Activated CD4-positive, alpha-beta T cell treated with anti-CD3 and anti-CD28 coated beads, Interleukin-2, amount 10 ng/mL, durations not matched to agents 24 days and 14 days (primary cell): ENCODE data around the gene S1PR4. TPM values are rescaled to one million over a fixed set of nuclear protein-coding genes. Genes with fewer than 3 reads are reported as not detected.
"Not testable (repeated sequence)": the region's sequence is repeated elsewhere in the genome, so short reads cannot be mapped to it uniquely, and the experiment has no call there.

Experiments
- DNase-seq: peaks from one replicate; pipeline ENCODE4 v3.0.0; 2022
- H3K27ac Mint-ChIP-seq: one replicate; pipeline ENCODE4 v1.8.0; 2022; ENCODE audit warnings: mild to moderate bottlenecking, mixed read lengths
- H3K27me3 Mint-ChIP-seq: one replicate; pipeline ENCODE4 v1.8.0; 2022; ENCODE audit warnings: mixed read lengths
- H3K36me3 Mint-ChIP-seq: one replicate; pipeline ENCODE4 v1.8.0; 2022; ENCODE audit warnings: low read depth, mild to moderate bottlenecking, mixed read lengths
- H3K4me1 Mint-ChIP-seq: one replicate; pipeline ENCODE4 v1.8.0; 2021; ENCODE audit warnings: mixed read lengths
- H3K4me3 Mint-ChIP-seq: one replicate; pipeline ENCODE4 v1.8.0; 2022; ENCODE audit warnings: mild to moderate bottlenecking, moderate library complexity, mixed read lengths
- H3K9me3 Mint-ChIP-seq: one replicate; pipeline ENCODE4 v1.8.0; 2021; ENCODE audit warnings: mixed read lengths
- intact Hi-C: fragments of 100-400 bp; cut with micrococcal nuclease; formaldehyde crosslinking; loops from one replicate; pipeline ENCODE4 v1.15.1; 2023
- total RNA-seq: library from RNA; stranded (reverse); gene quantifications from 2 replicates; pipeline ENCODE4 v1.2.3, GENCODE V29; 2022

The S1PR4 gene
- total RNA-seq, 1 donor from 2014 or later = 43.7 TPM

DNA sequence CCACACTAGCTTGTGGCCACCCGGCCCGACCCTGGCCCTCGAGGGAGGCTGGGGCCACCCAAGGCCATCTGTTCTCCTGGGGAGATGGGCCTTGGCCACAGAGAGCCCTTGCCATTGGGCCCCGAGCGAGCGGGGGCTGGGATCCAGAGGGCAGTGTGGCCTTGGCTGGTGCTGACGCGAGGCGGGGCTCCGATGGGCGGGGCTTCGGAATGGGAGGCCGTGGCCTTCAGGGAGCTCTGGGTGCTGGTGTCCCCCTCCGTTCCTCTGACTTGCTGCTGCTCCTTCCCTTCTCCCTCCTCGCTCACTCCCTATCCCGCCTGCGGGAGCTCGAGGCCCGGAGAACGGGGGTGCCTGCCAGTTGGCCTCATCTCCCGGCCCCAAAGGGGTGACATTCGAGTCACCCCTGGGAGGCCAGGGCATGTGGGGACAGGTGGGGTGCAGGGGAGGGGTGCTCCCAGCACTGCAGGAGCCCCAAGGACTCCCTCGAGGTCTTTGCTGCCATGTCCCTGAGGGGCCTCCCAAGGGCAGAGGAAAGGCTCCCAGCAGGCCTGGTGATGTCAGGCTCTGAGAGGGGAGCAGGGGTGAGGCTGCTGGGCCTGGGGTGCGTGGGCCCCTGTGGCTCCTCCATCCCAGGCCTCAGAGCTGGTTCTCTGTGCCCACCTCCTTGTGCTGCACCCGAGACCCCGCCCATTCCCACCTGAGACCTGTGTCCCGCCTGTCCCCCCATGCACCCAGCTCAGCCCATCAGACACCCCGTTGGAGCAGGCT, 11.3 kb downstream of the S1PR4 start:
- DNase-seq = no peak
- Mint-ChIP-seq H3K36me3 (peaks cover 37% of the 10 kb centered on the region), H3K9me3 (no peaks in the 10 kb centered on the region), H3K27me3 (no peaks in the 10 kb centered on the region), H3K27ac (no peak overlapping the region), H3K4me3 (no peak overlapping the region), H3K4me1 (peaks cover 23% of the 10 kb centered on the region)
- intact Hi-C loops = loop anchor here (5.0 to 10.0 kb wide), 3 partner anchors 128 to 245 kb away; partner anchors contain the start of gene TLE5

DNA sequence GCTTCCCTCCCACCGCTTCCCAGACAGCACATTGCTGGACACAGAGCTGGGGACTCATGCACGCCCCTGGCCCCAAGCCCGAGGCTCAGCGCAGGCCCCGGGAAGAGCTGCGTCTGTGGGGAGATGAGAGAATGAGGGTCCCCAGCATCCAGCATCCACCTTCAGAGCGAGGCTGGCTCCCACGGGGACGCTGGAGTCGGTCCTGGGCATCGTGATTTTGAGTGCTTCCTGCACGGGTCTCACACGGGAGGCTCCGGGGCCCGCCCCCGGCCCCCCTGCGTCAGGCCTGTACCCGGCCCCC, 11.9 kb downstream of the S1PR4 start:
- Mint-ChIP-seq H3K27ac (no peak overlapping the region), H3K36me3 (peaks cover 33% of the 10 kb centered on the region), H3K9me3 (no peaks in the 10 kb centered on the region), H3K27me3 (no peaks in the 10 kb centered on the region), H3K4me3 (no peak overlapping the region), H3K4me1 (peaks cover 19% of the 10 kb centered on the region)
- intact Hi-C loops = no loop called here
- DNase-seq = no peak

DNA sequence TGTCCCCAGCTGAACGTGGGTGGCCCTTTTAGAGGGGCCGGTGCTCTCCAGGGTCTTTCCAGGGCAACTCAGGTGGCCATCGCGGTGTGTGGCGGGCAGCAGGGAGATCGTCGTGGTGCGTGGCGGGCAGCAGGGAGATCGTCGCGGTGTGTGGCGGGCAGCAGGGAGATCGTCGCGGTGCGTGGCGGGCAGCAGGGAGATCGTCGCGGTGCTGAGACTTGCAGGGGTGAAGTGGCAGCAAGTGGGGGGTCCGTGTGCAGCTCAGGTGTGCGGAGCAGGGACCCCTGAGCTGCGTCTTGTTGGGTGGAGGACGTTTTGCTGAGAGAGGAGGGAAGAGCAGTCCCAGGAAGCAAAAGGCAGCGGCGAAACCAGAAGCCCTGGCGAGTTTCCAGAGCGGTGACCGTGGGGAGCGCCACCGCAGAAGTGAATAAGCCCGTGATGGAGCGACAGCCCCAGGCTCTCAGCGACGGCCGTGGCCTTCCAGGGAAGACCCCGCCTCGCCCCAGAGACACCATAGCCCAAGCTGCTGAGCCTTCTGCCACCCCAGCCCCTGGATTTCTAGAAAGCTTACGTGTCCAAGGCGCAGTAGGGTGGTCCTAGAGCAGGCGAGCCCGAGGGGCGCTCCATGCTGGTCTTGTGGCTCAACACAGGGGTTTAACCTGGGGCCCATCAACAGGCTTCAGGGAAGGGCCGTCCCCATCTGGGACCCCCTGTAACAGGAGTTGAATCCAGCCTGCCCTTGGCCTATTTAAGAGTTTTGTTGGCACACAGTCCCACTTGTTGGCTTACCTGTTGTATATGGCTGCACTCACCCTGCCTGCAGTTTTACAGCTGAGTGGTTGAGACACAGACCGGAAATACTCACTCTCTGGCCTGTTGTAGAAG, 12.6 kb downstream of the S1PR4 start:
- Mint-ChIP-seq H3K4me1 (peaks cover 18% of the 10 kb centered on the region), H3K27me3 (no peaks in the 10 kb centered on the region), H3K9me3 (no peaks in the 10 kb centered on the region), H3K4me3 (no peak overlapping the region), H3K27ac (no peak overlapping the region), H3K36me3 (peaks cover 34% of the 10 kb centered on the region)
- intact Hi-C loops = no loop called here
- no peak for DNase-seq

DNA sequence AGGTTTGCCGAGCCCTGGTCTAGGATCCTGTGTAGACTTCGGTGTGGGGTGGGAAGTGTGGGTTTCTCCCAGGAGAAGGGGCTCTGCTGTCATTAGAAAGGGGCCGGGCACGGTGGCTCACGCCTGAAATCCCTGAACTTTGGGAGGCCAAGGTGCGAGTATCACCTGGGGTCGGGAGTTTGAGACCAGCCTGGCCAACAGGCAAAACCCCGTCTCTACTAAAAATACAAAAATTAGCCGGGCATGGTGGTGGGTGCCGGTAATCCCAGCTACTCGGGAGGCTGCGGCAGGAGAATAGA, 13.2 kb downstream of the S1PR4 start:
- Mint-ChIP-seq H3K36me3 (peaks cover 31% of the 10 kb centered on the region), H3K4me1 (peaks cover 16% of the 10 kb centered on the region)
- H3K27ac Mint-ChIP-seq, H3K9me3 Mint-ChIP-seq, DNase-seq, intact Hi-C loops, H3K27me3 Mint-ChIP-seq, H3K4me3 Mint-ChIP-seq: not testable (repeated sequence)

DNA sequence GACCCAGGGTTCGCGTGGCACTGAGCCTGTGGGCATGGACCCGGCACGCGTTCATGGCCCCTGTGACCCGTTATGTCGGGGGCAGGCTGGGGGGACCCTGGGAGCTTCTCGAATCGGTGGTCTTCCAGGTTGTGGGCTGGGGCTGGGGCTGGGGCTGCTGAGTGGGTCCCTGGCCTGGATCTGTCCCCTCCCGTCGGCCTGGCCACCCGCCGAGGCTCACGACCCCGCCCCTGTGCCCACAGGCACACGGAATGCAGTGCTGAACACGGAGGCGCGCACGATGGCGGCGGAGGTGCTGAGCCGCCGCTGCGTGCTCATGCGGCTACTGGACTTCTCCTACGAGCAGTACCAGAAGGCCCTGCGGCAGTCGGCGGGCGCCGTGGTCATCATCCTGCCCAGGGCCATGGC, 13.7 kb downstream of the S1PR4 start:
- no peak overlapping the region for H3K4me3 Mint-ChIP-seq
- no peak for DNase-seq
- intact Hi-C loops = no loop called here
- H3K27me3 Mint-ChIP-seq = no peaks in the 10 kb centered on the region
- H3K9me3 Mint-ChIP-seq = no peaks in the 10 kb centered on the region
- H3K4me1 Mint-ChIP-seq = peaks cover 11% of the 10 kb centered on the region
- H3K36me3 Mint-ChIP-seq = peaks cover 29% of the 10 kb centered on the region
- no peak overlapping the region for H3K27ac Mint-ChIP-seq

DNA sequence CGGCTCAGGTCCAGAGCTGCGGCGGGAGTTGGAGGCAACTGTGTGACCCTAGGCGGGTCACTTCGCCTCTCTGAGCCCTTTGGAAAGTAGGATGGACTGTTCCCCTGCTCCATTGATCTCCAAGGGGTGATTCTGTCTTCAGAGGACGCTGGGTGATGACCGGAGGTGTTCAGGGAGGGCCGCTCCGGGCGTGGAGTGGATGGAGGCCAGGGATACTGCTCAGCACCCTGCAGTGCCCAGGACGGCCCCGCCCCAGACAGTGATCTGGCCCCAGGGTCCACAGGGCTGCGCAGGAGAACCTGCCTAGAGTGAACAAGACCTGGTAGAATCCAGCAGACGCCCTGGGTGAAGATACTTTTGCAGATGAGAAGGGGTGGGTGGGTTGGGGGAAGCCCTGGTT, 14.1 kb downstream of the S1PR4 start:
- intact Hi-C loops = no loop called here
- Mint-ChIP-seq H3K9me3 (no peaks in the 10 kb centered on the region), H3K4me3 (no peak overlapping the region), H3K36me3 (peaks cover 29% of the 10 kb centered on the region), H3K27ac (no peak overlapping the region), H3K4me1 (peaks cover 7% of the 10 kb centered on the region), H3K27me3 (no peaks in the 10 kb centered on the region)
- DNase-seq = no peak

DNA sequence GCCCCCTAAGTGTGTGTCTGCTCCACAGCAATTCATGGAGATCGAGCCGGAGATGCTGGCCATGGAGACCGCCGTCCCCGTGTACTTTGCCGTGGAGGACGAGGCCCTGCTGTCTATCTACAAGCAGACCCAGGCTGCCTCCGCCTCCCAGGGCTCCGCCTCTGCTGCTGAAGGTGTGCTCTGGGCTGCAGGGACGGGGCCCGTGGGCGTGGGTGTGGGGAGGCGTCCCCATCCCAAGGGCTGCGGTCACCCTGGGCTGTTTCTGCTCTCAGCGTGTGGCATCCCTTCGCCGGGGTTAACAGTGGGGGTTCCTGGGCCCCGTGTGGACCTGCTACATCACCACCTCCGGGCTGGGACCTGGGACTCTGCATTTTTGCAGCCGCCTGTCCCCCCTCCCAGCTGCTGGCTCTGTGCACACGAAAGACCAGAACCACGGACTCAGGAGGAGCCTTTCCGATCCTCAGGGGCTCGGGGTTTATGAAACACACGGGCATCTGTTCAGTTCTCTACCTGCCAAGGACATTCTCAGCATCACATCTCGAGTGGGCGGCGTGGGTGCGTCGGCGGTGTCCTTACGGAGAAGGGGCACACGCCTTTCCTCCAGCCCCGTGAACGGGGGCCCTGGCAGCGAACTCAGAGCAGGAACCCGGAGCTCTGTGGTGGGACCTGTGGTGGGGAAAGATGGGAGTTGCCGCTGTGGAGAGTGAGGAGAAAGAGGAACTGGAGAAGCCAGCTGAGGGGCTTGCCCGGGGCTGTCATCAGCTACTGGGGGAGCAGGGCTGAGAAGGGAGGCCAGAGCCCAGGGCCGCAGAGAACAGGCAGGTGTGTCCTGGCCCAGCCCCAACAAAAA, 14.9 kb downstream of the S1PR4 start:
- DNase-seq = no peak
- no peaks in the 10 kb centered on the region for H3K27me3 Mint-ChIP-seq
- H3K36me3 Mint-ChIP-seq = peaks cover 24% of the 10 kb centered on the region
- H3K9me3 Mint-ChIP-seq = no peaks in the 10 kb centered on the region
- intact Hi-C loops = no loop called here
- no peak overlapping the region for H3K27ac Mint-ChIP-seq
- peaks cover 2% of the 10 kb centered on the region for H3K4me1 Mint-ChIP-seq
- no peak overlapping the region for H3K4me3 Mint-ChIP-seq

DNA sequence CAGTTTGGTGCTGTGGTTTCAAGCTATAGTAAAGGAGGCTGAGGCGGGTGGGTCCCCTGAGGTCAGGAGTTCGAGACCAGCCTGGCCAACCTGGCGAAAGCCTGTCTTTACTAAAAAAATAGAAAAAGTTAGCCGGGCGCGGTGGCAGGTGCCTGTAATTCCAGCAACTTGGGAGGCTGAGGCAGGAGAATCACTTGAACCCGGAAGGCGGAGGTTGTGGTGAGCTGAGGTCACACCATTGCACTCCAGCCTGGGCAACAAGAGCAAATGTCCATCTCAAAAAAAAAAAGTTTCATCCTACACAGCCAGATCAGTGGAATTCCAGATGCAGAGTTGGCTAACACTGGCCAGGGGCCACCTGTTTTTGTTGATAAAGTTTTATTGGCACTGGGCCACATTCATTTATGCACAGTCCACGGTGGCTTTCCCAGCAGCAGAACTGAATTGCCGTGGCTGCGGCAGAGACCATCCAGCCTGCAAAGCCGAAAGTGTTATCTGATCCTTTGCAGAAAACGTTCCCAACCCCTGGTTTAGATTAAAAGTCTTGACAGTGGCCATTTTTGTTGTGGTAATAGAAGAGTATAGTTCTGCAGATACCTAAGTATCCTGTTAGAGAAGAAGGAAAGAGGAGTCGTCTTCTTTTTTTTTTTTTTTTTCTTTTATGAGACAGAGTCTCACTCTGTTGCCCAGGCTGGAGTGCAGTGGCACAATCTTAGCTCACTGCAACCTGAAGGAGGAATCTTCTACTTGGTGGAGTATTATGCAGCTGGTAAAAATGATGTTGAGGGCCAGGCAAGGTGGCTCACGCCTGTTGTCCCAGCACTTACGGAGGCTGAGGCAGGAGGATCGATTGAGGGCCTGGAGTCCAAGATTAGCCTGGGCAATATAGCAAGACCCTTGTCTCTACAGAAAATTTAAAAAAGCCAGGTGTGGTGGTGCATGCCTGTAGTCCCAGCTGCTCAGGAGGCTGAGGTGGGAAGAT, 15.8 kb downstream of the S1PR4 start:
- Mint-ChIP-seq H3K27me3 (no peaks in the 10 kb centered on the region), H3K36me3 (peaks cover 21% of the 10 kb centered on the region), H3K4me1 (no peaks in the 10 kb centered on the region), H3K27ac (no peak overlapping the region), H3K4me3 (no peak overlapping the region), H3K9me3 (no peaks in the 10 kb centered on the region)
- intact Hi-C loops = no loop called here
- no peak for DNase-seq

DNA sequence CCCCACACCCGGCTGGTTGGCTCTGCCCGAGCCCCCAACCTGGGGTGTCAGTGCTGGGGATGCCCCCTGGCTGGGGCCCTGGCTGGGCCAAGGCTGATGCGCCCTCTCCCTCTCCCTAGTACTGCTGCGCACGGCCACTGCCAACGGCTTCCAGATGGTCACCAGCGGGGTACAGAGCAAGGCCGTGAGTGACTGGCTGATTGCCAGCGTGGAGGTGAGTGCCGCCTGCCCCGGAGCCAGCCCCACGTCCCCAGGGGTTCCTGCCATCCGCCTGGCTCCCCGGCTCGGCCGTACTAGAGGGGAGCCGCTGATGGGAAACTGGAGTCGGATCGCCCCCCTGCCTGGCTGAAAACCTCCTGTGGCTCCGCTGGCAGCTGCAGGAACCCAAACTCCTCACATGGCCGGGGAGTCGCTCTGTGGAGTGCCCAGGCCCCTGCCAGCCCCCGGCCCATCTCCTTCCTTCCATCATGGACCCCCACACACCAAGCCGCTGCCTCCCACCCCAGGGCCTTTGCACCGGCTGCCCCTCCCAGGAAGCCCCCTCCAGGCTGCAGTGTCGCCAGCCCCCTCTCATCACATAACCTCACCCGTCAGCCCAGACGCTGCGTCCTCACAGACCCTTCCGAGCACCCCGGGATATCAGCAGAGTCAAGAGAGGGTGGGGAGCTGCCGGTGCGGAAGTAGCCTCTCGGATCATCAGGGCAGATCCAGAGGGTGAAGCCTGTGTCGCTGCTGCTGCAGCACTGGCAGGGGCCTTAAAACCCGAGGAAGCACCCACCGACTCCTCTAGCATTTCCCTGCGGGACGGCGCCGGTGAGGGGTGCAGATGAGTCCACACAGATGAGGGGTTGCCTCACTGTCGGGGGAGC, 17.7 kb downstream of the S1PR4 start:
- Mint-ChIP-seq H3K27ac (no peak overlapping the region), H3K4me3 (no peak overlapping the region), H3K36me3 (peaks cover 17% of the 10 kb centered on the region), H3K9me3 (no peaks in the 10 kb centered on the region), H3K27me3 (no peaks in the 10 kb centered on the region), H3K4me1 (no peaks in the 10 kb centered on the region)
- no peak for DNase-seq
- intact Hi-C loops = no loop called here

DNA sequence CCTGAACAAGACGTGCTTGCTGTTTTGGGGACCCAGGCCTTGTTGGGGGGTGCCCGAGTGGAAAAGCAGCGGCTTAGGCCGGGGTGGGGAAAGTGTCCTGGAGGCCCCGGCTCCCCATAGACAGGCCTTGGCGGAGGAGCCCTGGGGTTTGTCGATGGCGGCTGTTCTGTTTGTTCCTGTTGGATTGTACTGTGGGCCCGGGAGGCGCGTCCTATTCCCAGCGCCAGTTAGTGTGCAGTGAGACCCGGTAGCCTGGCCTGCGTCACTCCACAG, 18.3 kb downstream of the S1PR4 start:
- no peak overlapping the region for H3K4me3 Mint-ChIP-seq
- DNase-seq = no peak
- no peaks in the 10 kb centered on the region for H3K9me3 Mint-ChIP-seq
- H3K27ac Mint-ChIP-seq = no peak overlapping the region
- H3K4me1 Mint-ChIP-seq = no peaks in the 10 kb centered on the region
- intact Hi-C loops = no loop called here
- H3K36me3 Mint-ChIP-seq = peaks cover 17% of the 10 kb centered on the region
- no peaks in the 10 kb centered on the region for H3K27me3 Mint-ChIP-seq

DNA sequence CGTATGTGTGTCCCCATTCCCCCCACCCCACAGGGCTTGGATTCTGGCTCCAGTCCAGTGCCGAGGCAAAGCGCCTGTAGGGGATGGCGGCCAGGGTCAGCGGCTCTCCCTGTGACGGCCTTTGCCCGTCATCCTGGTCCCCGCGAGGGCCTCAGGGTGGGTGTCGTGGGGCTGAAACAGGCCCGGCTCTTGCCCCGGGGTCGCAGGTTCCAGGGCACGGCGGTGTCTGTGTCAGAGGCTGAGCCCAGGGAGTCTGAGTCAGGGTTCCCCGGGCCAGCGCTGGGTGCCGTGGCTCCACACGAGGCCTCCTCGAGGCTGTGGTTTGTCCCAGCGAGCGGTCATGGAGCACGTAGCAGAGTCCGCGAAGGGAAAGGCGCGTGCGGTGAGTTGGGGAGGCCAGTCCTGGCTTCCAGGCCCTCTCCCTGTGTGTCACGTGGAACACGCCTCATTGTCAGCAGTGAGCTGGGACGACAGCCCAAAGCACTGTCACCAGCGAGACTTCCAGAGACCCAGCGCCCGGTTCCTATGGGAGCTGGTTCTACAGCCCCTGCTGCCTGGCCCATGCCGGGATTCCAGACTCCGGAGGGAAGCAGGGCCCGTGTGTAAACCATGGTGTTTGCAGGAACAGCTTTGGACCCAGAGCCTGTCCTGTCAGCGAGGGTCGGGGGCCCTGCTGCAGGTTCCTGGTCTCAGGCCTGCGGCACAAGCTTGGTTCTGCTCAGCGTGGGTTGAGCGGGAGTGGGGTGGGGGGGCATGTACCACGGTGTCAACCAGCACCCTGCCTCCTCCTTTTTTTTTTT, 20.5 kb downstream of the S1PR4 start:
- H3K4me3 Mint-ChIP-seq = no peak overlapping the region
- DNase-seq = no peak
- H3K9me3 Mint-ChIP-seq = no peaks in the 10 kb centered on the region
- no peaks in the 10 kb centered on the region for H3K4me1 Mint-ChIP-seq
- intact Hi-C loops = no loop called here
- peaks cover 12% of the 10 kb centered on the region for H3K36me3 Mint-ChIP-seq
- no peak overlapping the region for H3K27ac Mint-ChIP-seq
- H3K27me3 Mint-ChIP-seq = no peaks in the 10 kb centered on the region

DNA sequence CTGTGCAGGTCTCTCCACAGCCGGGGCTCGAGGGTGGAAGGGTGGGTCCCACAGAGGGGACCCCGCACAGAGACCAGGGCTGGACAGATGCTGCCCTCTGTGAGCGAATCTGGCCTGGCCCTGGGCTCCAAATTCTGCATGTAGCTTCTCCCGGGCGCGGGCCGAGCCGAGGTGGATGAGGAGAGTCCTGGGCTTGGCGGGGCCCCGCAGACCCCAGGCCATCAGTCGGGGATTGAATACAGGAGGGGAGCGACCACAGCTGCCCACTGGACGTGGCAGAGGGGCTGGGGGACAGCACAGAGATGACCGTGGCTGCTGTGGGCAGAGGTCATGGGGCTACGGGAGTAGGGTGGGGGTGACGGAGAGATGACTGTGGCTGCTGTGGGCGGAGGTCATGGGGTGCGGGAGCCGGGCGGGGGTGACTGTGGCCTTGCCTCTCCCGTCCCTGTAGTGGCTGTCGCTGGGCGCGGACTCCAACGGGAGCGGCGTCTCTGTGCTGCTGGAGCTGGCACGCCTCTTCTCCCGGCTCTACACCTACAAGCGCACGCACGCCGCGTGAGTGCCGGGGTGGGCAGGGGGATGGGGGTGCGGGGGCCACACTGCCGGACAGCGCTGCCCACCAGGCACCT, 22.6 kb downstream of the S1PR4 start:
- H3K36me3 Mint-ChIP-seq = peaks cover 11% of the 10 kb centered on the region
- H3K27me3 Mint-ChIP-seq = no peaks in the 10 kb centered on the region
- no peak overlapping the region for H3K27ac Mint-ChIP-seq
- intact Hi-C loops = no loop called here
- no peaks in the 10 kb centered on the region for H3K9me3 Mint-ChIP-seq
- H3K4me1 Mint-ChIP-seq = no peaks in the 10 kb centered on the region
- DNase-seq = no peak
- H3K4me3 Mint-ChIP-seq = no peak overlapping the region
